Measurements from ENCODE around the gene TMEM190.

Gene TMEM190

DNA sequence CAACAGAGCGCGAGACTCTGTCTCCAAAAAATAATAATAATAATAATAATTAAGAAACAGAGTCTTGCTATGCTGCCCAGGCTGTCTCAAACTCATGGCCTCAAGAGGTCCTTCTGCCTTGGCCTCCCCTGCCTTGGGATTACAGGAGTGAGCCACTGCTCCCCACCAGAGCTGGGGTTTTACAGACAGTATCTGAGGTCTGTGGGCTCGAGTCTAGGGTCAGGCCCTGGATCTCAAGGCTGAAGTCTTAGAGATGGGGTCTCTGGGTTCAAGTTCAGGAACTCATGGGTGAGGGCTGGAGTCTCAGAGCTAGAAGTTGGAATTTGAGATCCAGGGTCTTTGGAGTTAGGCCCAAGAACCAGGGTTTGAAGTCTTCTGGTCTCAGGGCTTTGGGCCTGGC lies 9.8 kb upstream of the TMEM190 start:
- H3K27me3 ChIP-seq (ENCODE audit: insufficient read depth, low read length), result peaks cover 55% of the 10 kb centered on the region
- H3K36me3 ChIP-seq (ENCODE audit: insufficient read depth, low read depth, low read length), result no peaks in the 10 kb centered on the region
- H3K4me3 ChIP-seq (ENCODE audit: low read length), result no peak overlapping the region
- H3K9ac ChIP-seq (ENCODE audit: low read depth, low read length), result no peak overlapping the region
- H3K9me3 ChIP-seq (ENCODE audit: insufficient read depth, low read depth, low read length), result no peaks in the 10 kb centered on the region
- no peak overlapping the region for H3K27ac ChIP-seq (ENCODE audit: low read length)
- H3K4me1 ChIP-seq (ENCODE audit: insufficient read depth, low read length), result peaks cover 4% of the 10 kb centered on the region

DNA sequence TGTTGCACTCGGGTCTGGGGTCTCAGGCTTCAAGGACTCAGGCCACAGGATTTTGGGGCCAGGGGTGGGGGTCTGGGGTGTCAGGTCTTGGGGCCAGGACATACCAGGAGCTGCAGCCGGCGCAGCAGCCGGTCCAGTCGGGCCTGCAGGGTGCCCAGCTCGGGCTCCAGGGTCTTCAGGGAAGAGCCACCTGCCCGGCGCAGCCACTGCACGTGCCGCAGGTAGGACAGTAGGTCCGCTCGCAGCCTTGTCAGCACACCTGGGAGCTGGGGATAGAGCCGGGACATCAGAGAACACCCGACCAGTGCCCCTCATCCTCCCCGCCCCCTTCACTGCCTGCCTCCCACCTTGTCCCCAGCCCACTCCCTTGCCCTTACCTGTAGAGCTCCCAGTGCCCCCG lies 8.5 kb upstream of the TMEM190 start:
- Histone ChIP-seq H3K9me3 (ENCODE audit: insufficient read depth, low read depth, low read length) (no peaks in the 10 kb centered on the region), H3K4me3 (ENCODE audit: low read length) (no peak overlapping the region), H3K9ac (ENCODE audit: low read depth, low read length) (no peak overlapping the region), H3K27ac (ENCODE audit: low read length) (no peak overlapping the region), H3K36me3 (ENCODE audit: insufficient read depth, low read depth, low read length) (no peaks in the 10 kb centered on the region), H3K4me1 (ENCODE audit: insufficient read depth, low read length) (peaks cover 4% of the 10 kb centered on the region), H3K27me3 (ENCODE audit: insufficient read depth, low read length) (peaks cover 67% of the 10 kb centered on the region)

DNA sequence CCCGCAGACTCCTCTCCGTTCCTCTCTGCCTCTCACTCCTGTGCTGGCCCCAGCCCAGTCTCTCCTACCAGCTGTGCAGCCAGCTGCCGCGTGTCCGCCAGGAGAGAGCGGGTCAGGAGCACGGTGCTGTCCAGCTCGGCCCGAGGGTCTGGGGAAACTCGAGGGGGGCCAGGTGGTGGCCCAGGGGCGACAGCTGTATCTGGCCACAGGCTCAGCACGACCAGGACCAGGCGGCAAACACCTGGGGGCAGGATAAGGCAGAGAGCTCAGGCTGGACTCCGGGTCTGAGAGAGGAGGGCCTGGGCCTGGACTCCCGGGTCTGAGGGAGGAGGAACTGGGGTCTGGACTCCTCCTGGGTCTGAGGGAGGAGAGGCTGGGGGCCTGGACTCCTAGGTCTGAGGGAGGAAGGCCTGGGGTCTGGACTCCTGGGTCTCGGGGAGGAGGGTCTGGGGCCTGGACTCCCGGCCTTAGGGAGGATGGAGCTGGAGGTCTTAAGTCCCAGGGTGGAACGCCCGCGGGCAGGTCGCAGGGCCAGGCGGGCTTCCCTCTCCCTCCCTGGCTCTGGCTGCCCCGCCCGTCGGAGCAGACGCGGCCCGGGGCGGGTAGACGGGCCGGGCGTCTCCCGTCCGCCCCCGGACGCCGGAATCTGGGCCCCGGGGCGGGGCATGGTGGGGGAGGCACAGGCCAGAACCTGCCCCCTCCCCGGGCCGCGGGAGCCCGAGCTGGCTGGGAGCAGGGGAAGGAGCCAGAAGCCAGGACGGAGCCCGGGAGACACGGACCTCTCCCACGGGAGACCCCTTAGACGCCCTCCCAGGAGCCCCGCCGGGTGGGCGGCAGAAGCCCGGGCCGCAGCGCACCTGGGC lies 7.7 kb upstream of the TMEM190 start:
- Histone ChIP-seq H3K4me3 (ENCODE audit: low read length) (peak overlapping the region; percentile 38; the same call in 1 of the 2 replicates), H3K4me1 (ENCODE audit: insufficient read depth, low read length) (peaks cover 10% of the 10 kb centered on the region), H3K9ac (ENCODE audit: low read depth, low read length) (no peak overlapping the region), H3K27me3 (ENCODE audit: insufficient read depth, low read length) (peaks cover 74% of the 10 kb centered on the region), H3K27ac (ENCODE audit: low read length) (no peak overlapping the region), H3K9me3 (ENCODE audit: insufficient read depth, low read depth, low read length) (no peaks in the 10 kb centered on the region), H3K36me3 (ENCODE audit: insufficient read depth, low read depth, low read length) (no peaks in the 10 kb centered on the region)

DNA sequence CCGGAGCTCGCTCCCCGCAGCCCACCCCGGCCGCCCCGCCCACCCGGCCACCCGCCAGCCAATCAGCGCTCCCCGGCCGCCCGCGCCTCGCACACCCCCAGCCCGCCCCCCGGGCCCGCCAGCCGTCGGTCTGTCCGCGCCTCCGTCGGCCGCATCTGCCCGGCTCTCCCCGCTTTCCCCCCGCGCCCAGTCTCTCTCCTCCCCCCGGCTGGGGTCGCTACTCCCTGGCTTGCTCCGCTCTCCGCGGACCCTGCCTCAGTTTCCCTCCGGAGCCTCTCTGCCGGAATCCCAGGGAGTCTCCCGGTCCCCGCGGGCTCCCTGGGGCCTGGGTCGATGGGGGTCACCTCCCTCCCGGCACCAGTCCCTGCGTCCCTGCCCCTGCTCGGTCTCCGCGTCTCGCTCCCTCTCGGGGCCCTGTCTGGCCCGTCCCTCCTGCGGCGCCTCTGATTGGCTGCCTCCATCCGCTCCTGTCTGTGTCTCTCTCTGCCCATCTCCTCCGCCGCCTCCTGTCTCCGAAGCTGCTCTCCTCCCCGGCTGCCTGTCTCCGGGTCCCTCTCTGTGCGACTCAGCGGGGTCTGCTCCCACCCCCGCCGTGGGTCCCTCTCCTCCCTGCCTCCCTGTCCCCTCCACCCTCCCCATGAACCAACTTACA lies 6.8 kb upstream of the TMEM190 start:
- Histone ChIP-seq H3K36me3 (ENCODE audit: insufficient read depth, low read depth, low read length) (no peaks in the 10 kb centered on the region), H3K9me3 (ENCODE audit: insufficient read depth, low read depth, low read length) (no peaks in the 10 kb centered on the region), H3K27me3 (ENCODE audit: insufficient read depth, low read length) (peaks cover 73% of the 10 kb centered on the region), H3K9ac (ENCODE audit: low read depth, low read length) (no peak overlapping the region), H3K4me3 (ENCODE audit: low read length) (peak overlapping the region; percentile 68; the same call in 1 of the 2 replicates), H3K4me1 (ENCODE audit: insufficient read depth, low read length) (peaks cover 12% of the 10 kb centered on the region), H3K27ac (ENCODE audit: low read length) (no peak overlapping the region)

DNA sequence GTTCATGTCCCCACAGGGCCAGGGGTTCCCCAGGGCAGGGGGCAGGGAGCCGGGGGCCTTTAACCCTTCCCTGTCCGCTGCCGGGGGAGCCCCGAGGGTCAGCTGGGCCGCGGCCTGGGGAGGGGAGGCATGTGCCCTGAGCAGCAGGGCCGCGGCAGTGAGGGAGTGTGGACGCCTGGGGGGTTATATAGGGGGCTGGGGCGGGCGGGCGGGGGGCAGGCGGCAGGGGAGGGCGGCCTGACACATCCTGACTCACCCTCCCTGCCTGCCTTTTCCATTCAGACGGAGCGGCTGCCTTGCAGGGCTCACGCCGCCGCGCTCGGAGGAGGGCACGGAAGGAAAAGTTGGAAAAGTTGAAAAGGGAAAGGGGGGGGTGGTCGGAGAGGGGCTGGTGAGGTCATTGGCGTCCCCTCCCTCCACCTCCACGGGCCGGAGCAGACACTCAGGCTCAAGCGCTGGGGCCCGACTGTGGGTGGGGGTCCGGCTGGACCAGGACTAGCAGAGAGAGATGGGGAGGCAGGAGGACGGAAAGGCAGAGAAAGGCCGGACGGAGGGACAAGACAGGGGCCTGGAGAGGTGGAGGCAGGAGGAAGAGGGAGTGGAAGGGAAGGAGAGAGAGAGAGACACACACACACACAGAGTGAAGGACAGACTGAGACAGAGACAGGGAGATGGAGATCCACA lies 6.2 kb upstream of the TMEM190 start, which contains the start of gene IL11:
Gene IL11 (minus strand): TSS at position 159 of the 684 bp plus-strand sequence. CDS start 153 bp downstream, at position 6.
- Histone ChIP-seq H3K36me3 (ENCODE audit: insufficient read depth, low read depth, low read length) (no peaks in the 10 kb centered on the region), H3K9ac (ENCODE audit: low read depth, low read length) (no peak within 1 kb of the TSS), H3K9me3 (ENCODE audit: insufficient read depth, low read depth, low read length) (no peaks in the 10 kb centered on the region), H3K27me3 (ENCODE audit: insufficient read depth, low read length) (peaks cover 76% of the 10 kb centered on the region), H3K27ac (ENCODE audit: low read length) (no peak within 1 kb of the TSS), H3K4me1 (ENCODE audit: insufficient read depth, low read length) (peaks cover 12% of the 10 kb centered on the region), H3K4me3 (ENCODE audit: low read length) (peak within 1 kb of the TSS; percentile 68; the same call in 1 of the 2 replicates)

DNA sequence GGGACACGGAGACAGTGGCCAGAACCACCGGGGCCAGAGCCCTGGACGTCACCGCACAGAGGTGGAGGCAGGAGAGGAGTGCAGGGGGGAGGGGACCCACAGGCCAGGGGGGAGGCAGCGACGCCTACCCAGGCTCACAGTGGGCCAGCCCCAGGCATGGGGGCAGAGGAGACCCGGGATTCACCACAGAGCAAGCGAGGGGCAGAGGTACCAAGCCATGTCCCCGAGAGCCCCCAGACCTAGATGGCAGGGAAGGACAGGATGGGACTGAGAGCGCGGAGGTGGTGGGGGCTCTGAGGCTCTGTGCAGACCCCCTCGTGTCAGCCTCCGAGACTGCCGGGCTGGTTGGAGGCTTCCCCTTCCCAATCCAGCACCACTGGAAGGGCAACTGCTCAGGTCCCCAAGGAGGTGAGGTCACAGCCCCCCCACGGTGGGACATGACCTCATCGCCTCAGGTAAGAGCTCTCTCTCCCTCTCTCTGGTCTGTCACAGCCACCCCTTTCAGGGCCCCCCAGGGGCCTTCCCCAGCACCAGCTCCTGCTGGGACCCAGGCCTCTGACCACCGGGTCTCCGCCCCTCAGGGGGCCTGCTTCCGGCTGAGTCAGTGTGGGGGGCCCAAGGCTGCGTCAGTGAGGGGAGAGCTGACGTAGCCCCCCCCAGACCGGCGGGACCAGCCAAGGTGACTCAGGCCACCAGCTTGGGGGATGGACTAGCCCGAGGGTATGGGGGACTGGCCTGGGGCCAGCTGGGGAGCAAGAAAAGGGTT lies 4.1 kb upstream of the TMEM190 start:
- H3K9ac ChIP-seq (ENCODE audit: low read depth, low read length), result no peak overlapping the region

DNA sequence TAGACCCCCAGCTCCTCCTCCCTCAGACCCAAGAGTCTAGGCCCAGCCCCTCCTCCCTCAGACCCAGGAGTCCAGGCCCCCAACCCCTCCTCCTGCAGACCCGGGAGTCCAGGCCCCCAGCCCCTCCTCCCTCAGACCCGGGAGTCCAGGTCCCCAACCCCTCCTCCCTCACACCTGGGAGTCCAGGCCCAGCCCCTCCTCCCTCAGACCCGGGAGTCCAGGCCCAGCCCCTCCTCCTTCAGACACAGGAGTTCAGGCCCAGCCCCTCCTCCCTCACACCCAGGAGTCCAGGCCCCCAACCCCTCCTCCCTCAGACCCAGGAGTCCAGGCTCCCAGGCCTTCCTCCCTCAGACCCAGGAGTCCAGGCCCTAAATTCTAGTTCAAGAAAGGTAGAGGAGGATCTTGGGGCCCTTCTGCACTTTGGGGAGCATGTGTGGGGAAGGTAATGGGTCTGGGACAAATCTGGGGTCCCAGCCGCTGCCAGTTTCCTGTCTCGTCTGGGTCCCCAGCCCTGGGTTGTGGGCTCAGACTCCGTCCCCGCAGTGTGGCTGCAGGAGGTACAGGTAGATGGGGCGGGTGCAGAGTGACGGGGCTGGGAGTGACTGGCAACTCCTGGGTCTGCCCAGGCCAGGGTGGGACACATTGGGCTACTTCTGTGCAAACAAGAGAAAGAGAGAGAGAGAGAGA lies 3.2 kb upstream of the TMEM190 start:
- Histone ChIP-seq H3K27me3 (ENCODE audit: insufficient read depth, low read length) (peaks cover 91% of the 10 kb centered on the region), H3K4me1 (ENCODE audit: insufficient read depth, low read length) (peaks cover 24% of the 10 kb centered on the region), H3K9me3 (ENCODE audit: insufficient read depth, low read depth, low read length) (no peaks in the 10 kb centered on the region), H3K9ac (ENCODE audit: low read depth, low read length) (no peak overlapping the region), H3K36me3 (ENCODE audit: insufficient read depth, low read depth, low read length) (no peaks in the 10 kb centered on the region), H3K27ac (ENCODE audit: low read length) (no peak overlapping the region), H3K4me3 (ENCODE audit: low read length) (no peak overlapping the region; the same call in 1 of the 2 replicates)

More for the DNA sequence above, 4.1 kb upstream of the TMEM190 start:
- H3K27me3 ChIP-seq (ENCODE audit: insufficient read depth, low read length), result peaks cover 91% of the 10 kb centered on the region
- no peak overlapping the region for H3K4me3 ChIP-seq (ENCODE audit: low read length)
- H3K9me3 ChIP-seq (ENCODE audit: insufficient read depth, low read depth, low read length), result no peaks in the 10 kb centered on the region
- H3K27ac ChIP-seq (ENCODE audit: low read length), result no peak overlapping the region
- peaks cover 24% of the 10 kb centered on the region for H3K4me1 ChIP-seq (ENCODE audit: insufficient read depth, low read length)
- no peaks in the 10 kb centered on the region for H3K36me3 ChIP-seq (ENCODE audit: insufficient read depth, low read depth, low read length)

- Histone ChIP-seq H3K4me1 (ENCODE audit: insufficient read depth, low read length) (peaks cover 24% of the 10 kb centered on the region), H3K4me3 (ENCODE audit: low read length) (no peak overlapping the region; the same call in 1 of the 2 replicates), H3K27ac (ENCODE audit: low read length) (no peak overlapping the region)
Observed at GRCh38 chr19:55373993-55374757, 2.5 kb upstream of the TMEM190 start.

GRCh38 chr19:55377356-55378131 lies 918 bp downstream of the TMEM190 start:
- Histone ChIP-seq H3K4me3 (ENCODE audit: low read length) (peak overlapping the region; percentile 60), H3K27me3 (ENCODE audit: insufficient read depth, low read length) (peaks cover 82% of the 10 kb centered on the region), H3K4me1 (ENCODE audit: insufficient read depth, low read length) (peaks cover 20% of the 10 kb centered on the region), H3K27ac (ENCODE audit: low read length) (no peak overlapping the region), H3K9me3 (ENCODE audit: insufficient read depth, low read depth, low read length) (no peaks in the 10 kb centered on the region), H3K9ac (ENCODE audit: low read depth, low read length) (peak overlapping the region; percentile 37; the same call in 1 of the 2 replicates), H3K36me3 (ENCODE audit: insufficient read depth, low read depth, low read length) (no peaks in the 10 kb centered on the region)

More at GRCh38 chr19:55373993-55374757, 2.5 kb upstream of the TMEM190 start:
- H3K9me3 ChIP-seq (ENCODE audit: insufficient read depth, low read depth, low read length), result no peaks in the 10 kb centered on the region
- H3K36me3 ChIP-seq (ENCODE audit: insufficient read depth, low read depth, low read length), result no peaks in the 10 kb centered on the region
- peaks cover 91% of the 10 kb centered on the region for H3K27me3 ChIP-seq (ENCODE audit: insufficient read depth, low read length)
- no peak overlapping the region for H3K9ac ChIP-seq (ENCODE audit: low read depth, low read length)

GRCh38 chr19:55379174-55379573 lies 2.5 kb downstream of the TMEM190 start:
- Histone ChIP-seq H3K9me3 (ENCODE audit: insufficient read depth, low read depth, low read length) (no peaks in the 10 kb centered on the region), H3K9ac (ENCODE audit: low read depth, low read length) (no peak overlapping the region), H3K27me3 (ENCODE audit: insufficient read depth, low read length) (peaks cover 75% of the 10 kb centered on the region), H3K4me1 (ENCODE audit: insufficient read depth, low read length) (peaks cover 13% of the 10 kb centered on the region; the same call in 1 of the 2 replicates), H3K4me3 (ENCODE audit: low read length) (no peak overlapping the region), H3K27ac (ENCODE audit: low read length) (no peak overlapping the region), H3K36me3 (ENCODE audit: insufficient read depth, low read depth, low read length) (no peaks in the 10 kb centered on the region)

Data from iPS-20b (cell line).